ENCODE measurements around the gene SHMT2. TPM values are rescaled to one million over a fixed set of nuclear protein-coding genes. Genes with fewer than 3 reads are reported as not detected.
A peak's percentile ranks its signal among the peaks of the same experiment; 100 is the strongest.

SHMT2 gene
- total and polyA plus RNA-seq, 7 donors = 24.6 to 100 (median 30.0) TPM

GRCh38 chr12:57244312-57244696 is 14.8 kb downstream of the SHMT2 start:
- TF ChIP-seq POLR2AphosphoS5 (IDR thresholded peaks at IDR 0.05) (no peak), EP300 (IDR thresholded peaks at IDR 0.05) (no peak), CTCF (IDR thresholded peaks at IDR 0.05) (no peak), POLR2A (IDR thresholded peaks at IDR 0.05) (no peak)
- Histone ChIP-seq H3K36me3 (no peaks in the 10 kb centered on the region), H3K9me3 (no peaks in the 10 kb centered on the region), H3K4me1 (peaks cover 0 to 48% (median 44%) of the 10 kb centered on the region in 4 donors), H3K27ac (no peak overlapping the region), H3K4me3 (no peak overlapping the region), H3K27me3 (peaks cover 48 to 73% (median 63%) of the 10 kb centered on the region in 3 donors)
- DNase-seq = peak; percentile 53
- intact Hi-C loops (cut with DNase I) = no loop called here
- 78 to 80% methylated on average over 6 of the region's 6 CpGs for WGBS, 2 donors

- DNase-seq = no peak
- H3K27ac ChIP-seq = no peak overlapping the region
- H3K27me3 ChIP-seq = peaks cover 23 to 52% (median 35%) of the 10 kb centered on the region in 3 donors
- 98 to 100% methylated on average over 1 of the region's 1 CpG for WGBS, 2 donors
- peaks cover 0 to 21% (median 18%) of the 10 kb centered on the region in 4 donors for H3K4me1 ChIP-seq
- H3K4me3 ChIP-seq = no peak overlapping the region
- H3K9me3 ChIP-seq = no peaks in the 10 kb centered on the region
- no peak for TF ChIP-seq POLR2A (IDR thresholded peaks at IDR 0.05)
- TF ChIP-seq CTCF (IDR thresholded peaks at IDR 0.05) = no peak
- TF ChIP-seq POLR2AphosphoS5 (IDR thresholded peaks at IDR 0.05) = no peak
- no peak for TF ChIP-seq EP300 (IDR thresholded peaks at IDR 0.05)
- intact Hi-C loops (cut with DNase I) = no loop called here
- no peaks in the 10 kb centered on the region for H3K36me3 ChIP-seq
These were observed 17.5 kb downstream of the SHMT2 start for GRCh38 chr12:57247041-57247440.

- H3K27ac ChIP-seq = no peak overlapping the region
- TF ChIP-seq CTCF (IDR thresholded peaks at IDR 0.05) (no peak), EP300 (IDR thresholded peaks at IDR 0.05) (no peak), POLR2AphosphoS5 (IDR thresholded peaks at IDR 0.05) (no peak), POLR2A (IDR thresholded peaks at IDR 0.05) (no peak)
- H3K9me3 ChIP-seq = no peaks in the 10 kb centered on the region
- H3K4me3 ChIP-seq = no peak overlapping the region
- 71 to 85% methylated on average over 7 of the region's 7 CpGs for WGBS, 2 donors
- no peak for DNase-seq
- no peaks in the 10 kb centered on the region for H3K36me3 ChIP-seq
- intact Hi-C loops (cut with DNase I) = no loop called here
- H3K4me1 ChIP-seq = no peaks in the 10 kb centered on the region
- H3K27me3 ChIP-seq = peaks cover 6 to 31% (median 14%) of the 10 kb centered on the region in 3 donors
These were observed 19.6 kb downstream of the SHMT2 start for GRCh38 chr12:57248934-57249742.

DNA sequence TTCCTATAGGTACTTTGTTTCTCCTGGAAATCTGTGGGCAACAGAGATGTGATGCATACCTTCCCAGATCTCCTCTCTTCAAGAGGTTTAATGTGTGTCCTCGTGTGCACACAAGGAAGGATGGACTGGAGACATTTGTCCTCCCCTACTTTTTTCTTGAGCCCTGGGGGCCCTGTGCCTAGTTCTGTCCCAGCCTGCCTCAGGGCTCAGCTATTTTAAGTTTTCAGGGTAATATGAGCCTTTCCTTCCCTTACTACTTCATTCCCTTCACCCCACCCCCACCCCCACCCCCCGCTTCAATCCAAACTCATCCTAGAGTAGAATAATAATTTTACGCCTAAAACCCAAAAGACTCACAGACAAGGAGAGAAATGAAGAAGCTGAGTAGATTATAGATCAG is 21.0 kb downstream of the SHMT2 start:
- peaks cover 0 to 20% (median 4%) of the 10 kb centered on the region in 3 donors for H3K27me3 ChIP-seq
- H3K36me3 ChIP-seq = peaks cover 0 to 13% (median 4%) of the 10 kb centered on the region in 4 donors
- no peaks in the 10 kb centered on the region for H3K9me3 ChIP-seq
- no peak for TF ChIP-seq POLR2AphosphoS5 (IDR thresholded peaks at IDR 0.05)
- no peak for TF ChIP-seq POLR2A (IDR thresholded peaks at IDR 0.05)
- TF ChIP-seq CTCF (IDR thresholded peaks at IDR 0.05) = no peak
- TF ChIP-seq EP300 (IDR thresholded peaks at IDR 0.05) = no peak
- no peak overlapping the region for H3K4me3 ChIP-seq
- WGBS, 2 donors = 90 to 93% methylated on average over 3 of the region's 3 CpGs
- DNase-seq = no peak
- no peaks in the 10 kb centered on the region for H3K4me1 ChIP-seq
- intact Hi-C loops (cut with DNase I) = no loop called here
- H3K27ac ChIP-seq = no peak overlapping the region
